ENCODE measurements around the gene IFNA10. TPM values are rescaled to one million over a fixed set of nuclear protein-coding genes. Genes with fewer than 3 reads are reported as not detected.
"Not testable (repeated sequence)": the region's sequence is repeated elsewhere in the genome, so short reads cannot be mapped to it uniquely, and the experiment has no call there.

The IFNA10 gene
- total RNA-seq (2021) = not detected in 2 replicates
- long read RNA-seq = 0 reads

- not testable (repeated sequence) for H3K56ac ChIP-seq (ENCODE audit: insufficient read length, low read depth, low read length); H2BK5ac ChIP-seq (ENCODE audit: insufficient read length, low read length); H2BK12ac ChIP-seq (ENCODE audit: insufficient read length, low read depth, low read length); H3K27ac Mint-ChIP-seq; H2AFZ ChIP-seq (ENCODE audit: low read length); H2BK120ac ChIP-seq (ENCODE audit: low read depth, low read length, poor library complexity, severe bottlenecking); H2BK20ac ChIP-seq (ENCODE audit: low read depth, low read length, poor library complexity, severe bottlenecking); H2AK5ac ChIP-seq (ENCODE audit: insufficient read length, low read length); H3K9me3 Mint-ChIP-seq; H3K4me1 ChIP-seq (ENCODE audit: insufficient read depth, low read length); H4K5ac ChIP-seq (ENCODE audit: insufficient read length, low read depth, low read length); H3K4me1 Mint-ChIP-seq; H3K23ac ChIP-seq (ENCODE audit: insufficient read length, low read depth, low read length); H3K4me3 Mint-ChIP-seq; H3K9ac ChIP-seq (ENCODE audit: extremely low read depth, insufficient read length, low read length); H4K20me1 ChIP-seq (ENCODE audit: control insufficient read depth, insufficient read depth, insufficient read length); H3K27me3 Mint-ChIP-seq (ENCODE audit: low read depth); H4K91ac ChIP-seq (ENCODE audit: insufficient read length, low read depth, low read length); DNase-seq; H3K27me3 ChIP-seq (ENCODE audit: insufficient read depth, low read length); H3K79me2 ChIP-seq (ENCODE audit: insufficient read depth, low read length); H3K4me2 ChIP-seq (ENCODE audit: insufficient read depth, insufficient read length, low read length); H3K23me2 ChIP-seq (ENCODE audit: insufficient read length, low read depth, low read length, poor library complexity, severe bottlenecking); H3K14ac ChIP-seq (ENCODE audit: insufficient read depth, low read length); H3K9me3 ChIP-seq (ENCODE audit: control insufficient read depth, low read depth, low read length); H3K4ac ChIP-seq (ENCODE audit: low read depth, low read length); H3K18ac ChIP-seq (ENCODE audit: insufficient read length, low read depth, low read length); H3K79me1 ChIP-seq (ENCODE audit: insufficient read depth, low read depth, low read length, poor library complexity, severe bottlenecking); H3K27ac ChIP-seq (ENCODE audit: insufficient read length, low read depth, low read length); H4K8ac ChIP-seq (replicated peaks; ENCODE audit: insufficient read length, low read depth, low read length); H2BK15ac ChIP-seq (ENCODE audit: low read depth, low read length); H3K36me3 Mint-ChIP-seq (ENCODE audit: insufficient read depth in 1 of 3, low read depth in 3 of 3); H3T11ph ChIP-seq (ENCODE audit: low read length)
- no CpG with 5 or more reads among the region's 3 CpGs for WGBS (ENCODE audit: extremely low coverage, insufficient read length, low lambda C conversion rate)
Observed at GRCh38 chr9:21207043-21207442, at the start of gene IFNA10. IFNA10 (minus strand) TSS chr9:21207143; CDS start chr9:21207097, 46 bp downstream.
